Activated gamma-delta T cell (primary cell): ENCODE data around the gene CCDC66.

Source experiments
- DNase-seq: peaks from one replicate; lab custom pipeline; 2025; lab: John Stamatoyannopoulos, UW

The CCDC66 gene

GRCh38 chr3:56621681-56622080 lies 64.7 kb downstream of the CCDC66 start:
- no peak for DNase-seq

GRCh38 chr3:56622381-56622780 lies 65.4 kb downstream of the CCDC66 start:
- DNase-seq: no peak

- DNase-seq: no peak
Measured at GRCh38 chr3:56624725-56625124, 67.8 kb downstream of the CCDC66 start.

- DNase-seq: no peak
Measured at GRCh38 chr3:56629047-56629446, 72.1 kb downstream of the CCDC66 start.

GRCh38 chr3:56629451-56629850 lies 72.5 kb downstream of the CCDC66 start:
- DNase-seq: no peak

GRCh38 chr3:56630966-56631365 lies 74.0 kb downstream of the CCDC66 start:
- DNase-seq: no peak

GRCh38 chr3:56633181-56633580 lies 76.2 kb downstream of the CCDC66 start:
- DNase-seq: no peak

- no peak for DNase-seq
Measured at GRCh38 chr3:56633602-56634535, 76.9 kb downstream of the CCDC66 start.

GRCh38 chr3:56645407-56645806 lies 88.4 kb downstream of the CCDC66 start:
- DNase-seq: no peak

GRCh38 chr3:56654460-56654859 lies 97.5 kb downstream of the CCDC66 start:
- no peak for DNase-seq

GRCh38 chr3:56655709-56656108 lies 98.7 kb downstream of the CCDC66 start:
- DNase-seq: no peak

- no peak for DNase-seq
Measured at GRCh38 chr3:56664823-56665222, 107.8 kb downstream of the CCDC66 start.

GRCh38 chr3:56667973-56668579 lies 111.1 kb downstream of the CCDC66 start:
- DNase-seq: no peak
